Left colon (tissue), 2 donors: ENCODE results near the gene ORAI2. TPM values are rescaled to one million over a fixed set of nuclear protein-coding genes. Genes with fewer than 3 reads are reported as not detected.
A peak's percentile ranks its signal among the peaks of the same experiment; 100 is the strongest.
"Not testable (repeated sequence)": the region's sequence is repeated elsewhere in the genome, so short reads cannot be mapped to it uniquely, and the experiment has no call there.

ENCODE experiments used
- ATAC-seq: fragments of 200-7000 bp; cut with Tn5 transposase; one replicate; pipeline ENCODE4 v1.9.1; 2020; ENCODE audit warnings: mild to moderate bottlenecking, moderate library complexity
- DNase-seq, 2 donors: peaks; one replicate each; pipeline ENCODE4 v3.0.0-alpha.2; 2020
- intact Hi-C, 2 donors: fragments of 100-400 bp; cut with DNase I in 1 of 2; cut with micrococcal nuclease in 1 of 2; formaldehyde crosslinking; loops; one replicate each; pipeline versions ENCODE4 v1.11.2 to v1.14.0; 2022; cut with DNase I, micrococcal nuclease
- microRNA-seq, 2 donors: library from miRNA; unstranded; fragments of <30 nt; microRNA quantifications; one replicate each; pipeline versions ENCODE4 v1.1.0 to v1.2.0, GENCODE V29; 2020
- total RNA-seq, 2 donors: library from RNA; stranded (reverse); fragmentation: NEBNext Ultra II Directional; extraction: Animal tissue kit (Norgen Biotek cat#: 25700); gene quantifications; one replicate each; pipeline ENCODE4 v1.2.1, GENCODE V29; 2021
- donor health status: DM: no; HTN: no; CAD: no.
- donor health status: DM: yes; HTN: yes; CAD: no.

ORAI2 gene
- total RNA-seq, 2 donors from 2014 or later: 4.2 to 6.8 TPM

DNA sequence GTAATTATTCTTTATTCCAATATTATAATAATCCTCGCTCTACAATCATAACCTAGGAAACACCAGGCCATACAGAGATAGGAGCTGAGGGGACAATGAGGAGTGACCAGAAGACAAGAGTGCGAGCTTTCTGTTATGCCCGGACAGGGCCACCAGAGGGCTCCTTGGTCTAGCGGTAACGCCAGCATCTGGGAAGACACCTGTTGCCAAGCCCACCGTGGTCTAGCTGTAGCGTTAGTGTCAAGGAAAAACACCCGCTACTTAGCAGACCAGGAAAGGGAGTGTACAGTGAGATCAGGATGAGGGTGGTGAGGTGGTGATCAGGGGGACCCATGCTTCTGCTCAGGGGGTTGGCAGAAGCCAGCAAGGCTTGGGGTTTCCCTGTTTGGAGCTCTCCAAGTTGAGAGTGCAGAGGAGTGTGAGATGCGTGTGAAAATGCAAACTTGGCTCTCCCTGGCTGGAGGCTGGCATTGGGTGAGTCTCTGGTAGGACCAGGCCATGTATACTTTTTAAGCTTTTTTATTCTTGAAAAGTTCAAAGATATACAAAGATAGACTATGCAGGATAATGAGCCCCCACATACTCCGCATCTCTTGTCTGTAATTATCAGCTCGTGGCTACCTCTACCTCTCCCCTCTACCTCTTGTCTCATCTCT lies 46.7 kb downstream of the ORAI2 start:
- DNase-seq (peak; percentile 36 to 67), ATAC-seq (peak; percentile 31)
- intact Hi-C loops: not testable (repeated sequence)

GRCh38 chr7:102481962-102482361 lies 48.6 kb downstream of the ORAI2 start:
- intact Hi-C loops, DNase-seq, ATAC-seq: not testable (repeated sequence)

- DNase-seq, intact Hi-C loops, ATAC-seq: not testable (repeated sequence)
Measured at GRCh38 chr7:102484317-102484716, 50.9 kb downstream of the ORAI2 start.

DNA sequence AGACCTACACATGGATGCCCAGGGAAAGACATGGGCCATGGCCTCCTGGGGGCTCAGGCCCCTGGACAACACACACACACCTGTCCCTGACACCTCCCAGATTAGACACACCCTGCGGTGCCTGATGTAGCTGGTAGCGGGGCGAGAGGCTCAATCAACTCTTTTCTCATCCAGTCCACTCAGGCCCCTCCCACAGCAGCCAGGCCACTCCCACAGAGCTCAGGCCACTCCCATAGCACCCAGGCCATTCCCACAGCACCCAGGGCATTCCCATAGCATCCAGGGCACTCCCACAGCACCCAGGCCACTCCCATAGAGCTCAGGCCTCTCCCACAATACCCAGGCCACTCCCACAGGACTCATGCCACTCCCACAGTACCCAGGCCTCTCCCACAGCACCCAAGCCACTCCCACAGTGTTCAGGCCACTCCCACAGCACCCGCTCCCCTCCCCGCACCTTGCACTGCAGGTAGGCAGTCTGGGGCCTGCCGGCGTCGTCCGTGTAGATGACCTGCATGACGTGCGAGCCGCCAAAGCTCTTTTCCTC lies 57.2 kb downstream of the ORAI2 start:
- intact Hi-C loops: not testable (repeated sequence)
- peak; percentile 79 for ATAC-seq
- DNase-seq: peak; percentile 81 to 93

DNA sequence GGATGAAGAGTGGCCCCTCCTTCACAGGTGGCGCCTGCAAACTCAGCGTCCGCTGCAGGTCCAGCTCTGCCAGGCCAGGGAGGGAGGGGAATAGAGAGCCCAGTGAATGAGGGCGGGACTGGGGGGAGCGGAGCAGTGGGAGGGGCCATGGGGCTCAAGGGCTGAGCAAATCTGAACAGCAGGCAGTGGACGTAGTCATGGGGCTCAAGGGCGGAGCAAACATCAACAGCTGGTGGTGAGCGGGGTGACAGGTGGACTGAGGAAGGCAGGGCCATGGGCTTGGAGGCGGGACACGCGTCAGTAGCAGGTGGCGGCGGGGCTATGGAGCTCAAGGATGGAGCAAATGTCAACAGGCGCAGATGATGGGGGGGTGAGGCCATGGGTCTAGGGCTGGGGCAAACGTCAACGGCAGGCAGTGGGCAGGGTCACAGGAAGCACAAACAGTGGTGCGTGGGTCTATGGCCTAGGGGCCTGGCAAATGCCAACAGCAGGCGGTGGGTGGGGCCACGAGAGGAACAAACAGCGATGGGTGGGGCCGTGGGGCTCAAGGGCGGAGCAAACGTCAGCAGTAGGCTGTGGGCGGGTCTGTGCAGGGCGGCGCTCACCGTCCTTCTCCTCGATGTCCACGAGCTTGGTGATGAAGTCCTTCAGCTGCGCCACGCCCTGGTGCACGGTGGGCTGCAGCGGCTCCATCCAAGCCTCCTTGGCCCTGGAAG lies 60.0 kb downstream of the ORAI2 start:
- peak; percentile 66 for ATAC-seq
- intact Hi-C loops, DNase-seq: not testable (repeated sequence)

DNA sequence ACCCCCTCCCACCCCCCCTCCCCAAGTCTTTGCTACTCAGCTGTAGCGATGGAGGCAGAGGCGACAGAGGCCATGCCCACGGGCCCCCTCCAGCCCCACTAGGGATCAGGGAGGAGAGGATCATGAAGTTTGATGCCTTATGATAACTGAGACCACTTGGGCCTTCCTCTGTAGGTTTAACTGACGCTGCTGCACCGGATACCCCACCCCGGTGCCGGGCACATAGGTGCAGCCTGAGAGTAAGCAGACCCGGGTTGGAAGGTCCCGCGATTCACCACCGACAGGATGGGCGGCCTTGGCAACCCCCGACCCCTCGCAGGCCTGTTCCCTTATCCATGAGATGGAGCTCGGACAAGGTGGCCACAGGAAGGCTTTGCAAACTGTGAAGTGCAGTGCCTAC lies 60.7 kb downstream of the ORAI2 start:
- ATAC-seq, intact Hi-C loops: not testable (repeated sequence)
- DNase-seq: peak in 1 of 2 donors; percentile 32

DNA sequence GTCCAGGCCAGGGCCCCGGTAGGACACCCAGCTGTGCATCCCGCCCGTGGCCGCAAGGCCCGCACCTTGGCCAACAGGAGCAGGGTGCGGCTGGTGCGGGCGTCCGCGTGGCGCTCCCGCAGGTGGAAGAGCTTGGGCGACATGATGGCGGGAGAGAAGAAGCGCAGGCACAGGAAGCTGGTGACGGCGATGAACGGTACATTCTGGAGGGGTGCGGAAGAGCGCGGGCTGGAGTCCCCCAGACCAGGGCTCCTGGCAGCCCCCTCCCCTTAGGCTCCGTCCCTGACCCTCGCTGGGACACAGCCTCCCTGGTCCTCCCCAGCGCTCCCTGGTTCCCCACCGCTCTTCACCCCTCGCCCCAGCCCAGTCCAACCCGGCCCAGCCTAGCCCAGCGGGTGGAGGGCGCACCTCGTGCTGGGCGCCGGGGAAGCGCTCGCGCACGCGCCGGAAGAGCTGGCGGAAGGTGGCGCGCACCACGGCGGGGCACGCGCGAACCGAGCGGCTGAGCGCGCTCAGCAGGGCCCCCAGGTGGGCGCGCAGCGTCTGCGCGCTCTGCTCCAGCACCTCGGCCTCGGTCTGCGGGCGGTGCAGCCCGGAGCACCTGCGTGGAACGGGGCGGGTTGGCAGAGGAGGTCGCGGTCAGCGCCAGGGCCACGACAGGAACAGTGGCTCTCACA lies 61.2 kb downstream of the ORAI2 start:
- peak; percentile 35 for ATAC-seq
- intact Hi-C loops, DNase-seq: not testable (repeated sequence)

DNA sequence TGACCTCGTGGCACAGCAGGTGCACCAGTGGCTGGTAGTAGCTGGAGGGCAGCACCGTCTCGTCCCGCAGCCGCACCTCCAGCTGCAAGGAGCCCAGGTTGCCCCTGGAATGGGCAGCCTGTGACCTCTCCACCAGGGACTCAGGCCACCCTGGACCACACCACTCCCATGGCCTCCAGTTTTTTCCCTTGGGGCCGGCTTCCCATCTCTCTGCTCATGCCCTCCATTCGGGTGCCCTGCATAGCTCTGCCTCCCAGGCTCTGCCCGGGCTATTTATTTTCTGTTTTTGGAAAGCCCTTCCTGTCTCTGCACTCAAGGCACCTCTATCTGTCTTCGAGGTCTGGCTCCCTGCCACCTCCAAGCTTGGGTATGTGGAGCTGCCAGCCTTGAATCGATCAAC lies 63.5 kb downstream of the ORAI2 start:
- ATAC-seq, DNase-seq, intact Hi-C loops: not testable (repeated sequence)

DNA sequence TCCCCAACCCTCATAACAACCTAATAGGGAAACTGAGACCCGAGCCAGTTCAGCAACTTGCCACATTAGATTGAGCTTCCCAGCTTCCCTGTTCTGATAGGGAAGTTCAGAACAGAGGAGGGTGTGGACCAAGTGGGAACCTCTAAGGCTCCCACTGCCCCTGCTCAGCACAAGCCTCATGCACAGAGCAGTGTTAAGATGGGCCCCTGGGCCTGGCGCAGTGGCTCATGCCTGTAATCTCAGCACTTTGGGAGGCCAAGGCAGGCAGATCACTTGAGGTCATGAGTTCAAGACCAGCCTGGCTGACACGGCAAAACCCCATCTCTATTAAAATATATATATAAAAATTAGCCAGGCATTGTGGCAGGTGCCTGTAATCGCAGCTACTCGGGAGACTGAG lies 63.9 kb downstream of the ORAI2 start:
- intact Hi-C loops, DNase-seq, ATAC-seq: not testable (repeated sequence)

DNA sequence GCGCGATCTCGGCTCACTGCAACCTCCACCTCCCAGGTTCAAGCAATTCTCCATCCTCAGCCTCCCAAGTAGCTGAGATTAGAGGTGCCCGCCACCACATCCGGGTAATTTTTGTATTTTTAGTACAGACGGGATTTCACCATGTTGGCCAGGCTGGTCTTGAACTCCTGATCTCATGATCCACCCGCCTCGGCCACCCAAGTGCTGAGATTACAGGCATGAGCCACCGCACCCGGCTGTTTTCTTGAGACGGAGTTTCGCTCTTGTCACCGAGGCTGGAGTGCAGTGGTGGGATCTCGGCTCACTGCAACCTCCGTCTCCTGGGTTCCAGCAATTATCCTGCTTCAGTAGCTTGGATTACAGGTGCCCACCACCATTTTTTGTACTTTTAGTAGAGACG lies 64.9 kb downstream of the ORAI2 start:
- ATAC-seq, intact Hi-C loops, DNase-seq: not testable (repeated sequence)

DNA sequence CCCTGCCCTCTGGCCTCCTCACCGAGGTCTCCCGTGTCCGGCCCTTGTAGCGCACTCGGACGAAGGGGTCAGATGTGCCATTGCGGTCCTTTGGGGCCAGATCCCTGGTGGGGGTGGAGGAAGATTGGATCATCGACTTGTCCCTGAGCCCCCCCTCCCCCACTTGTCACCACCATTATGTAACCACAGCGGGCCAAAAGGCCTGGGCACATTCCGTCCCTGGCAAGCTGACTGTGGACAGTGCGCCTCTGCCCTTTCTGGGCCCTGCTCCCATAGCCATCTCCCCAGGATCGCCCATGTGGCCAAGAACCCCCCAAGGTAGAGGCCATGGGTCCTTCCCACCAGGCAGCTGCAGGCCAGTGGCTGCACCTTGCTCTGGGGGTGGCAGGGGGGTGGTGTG lies 69.8 kb downstream of the ORAI2 start:
- DNase-seq, ATAC-seq, intact Hi-C loops: not testable (repeated sequence)

- intact Hi-C loops, DNase-seq: not testable (repeated sequence)
- peak; percentile 18 for ATAC-seq
Measured at GRCh38 chr7:102505298-102506185, 72.2 kb downstream of the ORAI2 start.

Small RNAs within 50 kb of the gene (microRNA-seq; reads per million reads assigned to microRNA genes)
- 0 to 1.4 reads per million in 2 donors for gene MIR4467
- 0 to 4.8 reads per million in 2 donors for gene MIR5090
- gene MIR548O: 0 reads per million in 2 donors

Other genes starting within 250 kb of the ORAI2 start
- 1 to 10 TPM; 3.2 to 3.3 TPM for gene SH2B2, start 146.7 kb upstream of the ORAI2 start, total RNA-seq
- gene SPDYE6, start 77.1 kb upstream of the ORAI2 start, total RNA-seq: not detected
- gene PRKRIP1, start 37.2 kb upstream of the ORAI2 start, total RNA-seq: 10 to 100 TPM; 16.0 to 18.8 TPM
- 1 to 10 TPM; 9.5 to 9.9 TPM for gene ALKBH4, start 31.3 kb downstream of the ORAI2 start, total RNA-seq
- 10 to 100 TPM; 12.6 to 15.2 TPM for gene LRWD1, start 31.4 kb downstream of the ORAI2 start, total RNA-seq
- 10 to 100 TPM; 49.4 to 50.9 TPM for gene POLR2J, start 45.3 kb downstream of the ORAI2 start, total RNA-seq
- gene RASA4B, start 84.2 kb downstream of the ORAI2 start, total RNA-seq: 10 to 100 TPM; 13.4 to 22.5 TPM
- 10 to 100 TPM; 13.4 to 20.7 TPM for gene UPK3BL2, start 110.1 kb downstream of the ORAI2 start, total RNA-seq
- not detected for gene SPDYE2, start 117.7 kb downstream of the ORAI2 start, total RNA-seq
- gene POLR2J3, start 139.0 kb downstream of the ORAI2 start, total RNA-seq: 10 to 100 TPM; 24.1 to 27.1 TPM
- 10 to 100 TPM; 16.7 to 31.9 TPM for gene RASA4, start 183.2 kb downstream of the ORAI2 start, total RNA-seq
- 10 to 100 TPM in 1 of 2 donors, 1 to 10 TPM in 1; 6.3 to 27.5 TPM for gene UPK3BL1, start 209.2 kb downstream of the ORAI2 start, total RNA-seq
- not detected for gene SPDYE2B, start 216.7 kb downstream of the ORAI2 start, total RNA-seq
- 10 to 100 TPM in 1 of 2 donors, 1 to 10 TPM in 1; 7.9 to 11.9 TPM for gene POLR2J2, start 238.1 kb downstream of the ORAI2 start, total RNA-seq